IMR-90 (cell line): Measurements from ENCODE around the gene FCHO1. TPM values are rescaled to one million over a fixed set of nuclear protein-coding genes. Genes with fewer than 3 reads are reported as not detected.

Experiments used
- ATAC-seq: fragments of 200-7000 bp; cut with Tn5 transposase; 2 replicates; pipeline ENCODE4 v1.9.1; 2020; ENCODE audit warnings: low read depth, mild to moderate bottlenecking, moderate library complexity
- BruUV-seq: library from RNA; stranded (reverse); fragments of 400-500 nt; replicated peaks from 2 replicates; lab custom pipeline; 2021; lab: Mats Ljungman, UMichigan
- CTCF ChIA-PET: fragments of 300-600 bp; formaldehyde crosslinking; extraction: SDS; loops from one replicate; lab custom pipeline; 2021; ENCODE audit warnings: antibody characterized with exemption; lab: Yijun Ruan, JAX
- POLR2A ChIA-PET: fragments of 300-600 bp; sonication (Branson Sonifier 250); formaldehyde crosslinking; loops from one replicate; lab custom pipeline; 2022; ENCODE audit warnings: antibody characterized with exemption; ENCODE audit not compliant: unreplicated experiment; lab: Charles Lee
- DNase-seq: peaks from one replicate; pipeline ENCODE4 v3.0.0; 2013
- H2AFZ ChIP-seq: replicated peaks from 2 replicates; pipeline ENCODE3; 2013; ENCODE audit warnings: low read length, mild to moderate bottlenecking; ENCODE audit not compliant: poor library complexity
- H2AK5ac ChIP-seq: 2 replicates; pipeline ENCODE4 v1.6.1; 2013; ENCODE audit warnings: low read depth, low read length, inconsistent platforms
- H2AK9ac ChIP-seq: replicated peaks from 2 replicates; pipeline ENCODE3; 2013; ENCODE audit warnings: mild to moderate bottlenecking, low read depth, low read length, moderate library complexity; ENCODE audit not compliant: poor library complexity
- H2BK120ac ChIP-seq: 2 replicates; pipeline ENCODE4 v1.6.1; 2013; ENCODE audit warnings: low read depth, low read length, inconsistent platforms
- H2BK15ac ChIP-seq: 3 replicates; pipeline ENCODE4 v1.6.1; 2013; ENCODE audit warnings: low read depth, low read length, inconsistent platforms
- H2BK20ac ChIP-seq: 2 replicates; pipeline ENCODE4 v1.6.1; 2013; ENCODE audit warnings: low read depth, mild to moderate bottlenecking, inconsistent platforms, low read length, moderate library complexity
- H2BK5ac ChIP-seq: 2 replicates; pipeline ENCODE4 v1.6.1; 2013; ENCODE audit warnings: mild to moderate bottlenecking, low read depth, low read length, inconsistent platforms; ENCODE audit not compliant: poor library complexity, severe bottlenecking
- H3K14ac ChIP-seq: replicated peaks from 2 replicates; pipeline ENCODE4 v1.6.1; 2013; ENCODE audit warnings: low read depth, low read length, inconsistent platforms
- H3K18ac ChIP-seq: 2 replicates; pipeline ENCODE4 v1.6.1; 2013; ENCODE audit warnings: low read depth, low read length, control low read depth
- H3K23ac ChIP-seq: 2 replicates; pipeline ENCODE4 v1.6.1; 2013; ENCODE audit warnings: low read depth, low read length, inconsistent platforms
- H3K27ac ChIP-seq: 2 replicates; pipeline ENCODE4 v1.5.1; 2013; ENCODE audit warnings: mild to moderate bottlenecking, control low read depth, low read length; ENCODE audit not compliant: insufficient read depth
- H3K27me3 ChIP-seq: 2 replicates; pipeline ENCODE4 v1.6.1; 2013; ENCODE audit warnings: low read length; ENCODE audit not compliant: control insufficient read depth, insufficient read depth
- H3K36me3 ChIP-seq: 2 replicates; pipeline ENCODE4 v1.6.1; 2013; ENCODE audit warnings: low read length, mixed read lengths; ENCODE audit not compliant: control insufficient read depth, insufficient read depth
- H3K4ac ChIP-seq: 2 replicates; pipeline ENCODE4 v1.6.1; 2013; ENCODE audit warnings: low read depth, low read length, inconsistent platforms
- H3K4me1 ChIP-seq: 2 replicates; pipeline ENCODE4 v1.6.1; 2013; ENCODE audit warnings: low read length, mixed read lengths; ENCODE audit not compliant: control insufficient read depth, insufficient read depth
- H3K4me2 ChIP-seq: 2 replicates; pipeline ENCODE4 v1.6.1; 2013; ENCODE audit warnings: low read depth, mild to moderate bottlenecking, control low read depth, low read length, moderate library complexity
- H3K4me3 ChIP-seq: 2 replicates; pipeline ENCODE4 v1.5.1; 2013; ENCODE audit warnings: low read depth, mild to moderate bottlenecking, control low read depth, low read length, moderate library complexity; ENCODE audit not compliant: insufficient read depth
- H3K56ac ChIP-seq: 2 replicates; pipeline ENCODE4 v1.6.1; 2013; ENCODE audit warnings: low read length, inconsistent platforms; ENCODE audit not compliant: insufficient read depth; ENCODE audit errors: extremely low read depth
- H3K79me1 ChIP-seq, 2 experiments: 2 replicates each; pipeline ENCODE4 v1.6.1; 2013; ENCODE audit warnings: low read length in 2 of 2, inconsistent platforms in 1 of 2, low read depth in 1 of 2
- H3K9ac ChIP-seq: 2 replicates; pipeline ENCODE4 v1.6.1; 2013; ENCODE audit warnings: low read depth, low read length, control low read depth
- H3K9me1 ChIP-seq: 2 replicates; pipeline ENCODE4 v1.6.1; 2013; ENCODE audit warnings: low read length, inconsistent platforms; ENCODE audit not compliant: insufficient read depth
- H3K9me3 ChIP-seq: 2 replicates; pipeline ENCODE4 v1.6.1; 2013; ENCODE audit warnings: low read length; ENCODE audit not compliant: control insufficient read depth, insufficient read depth
- H4K20me1 ChIP-seq: 2 replicates; pipeline ENCODE4 v1.6.1; 2013; ENCODE audit warnings: low read length, inconsistent platforms; ENCODE audit not compliant: insufficient read depth
- H4K5ac ChIP-seq: 2 replicates; pipeline ENCODE4 v1.6.1; 2013; ENCODE audit warnings: mild to moderate bottlenecking, low read depth, low read length, control low read depth
- H4K8ac ChIP-seq, 2 experiments: 2 replicates each; pipeline ENCODE4 v1.6.1; 2013; ENCODE audit warnings: low read depth in 2 of 2, low read length in 2 of 2, control low read depth in 1 of 2, inconsistent platforms in 1 of 2
- H4K91ac ChIP-seq: 2 replicates; pipeline ENCODE4 v1.6.1; 2013; ENCODE audit warnings: low read depth, low read length, inconsistent platforms; ENCODE audit not compliant: insufficient read depth
- BHLHE40 ChIP-seq: fragments of 150-350 bp; IDR thresholded peaks from 2 replicates; pipeline ENCODE4 v1.6.1; 2016; ENCODE audit warnings: mild to moderate bottlenecking, low read depth, low read length
- CEBPB ChIP-seq: IDR thresholded peaks from 2 replicates; pipeline ENCODE4 v1.6.1; 2012; ENCODE audit warnings: low read depth, low read length, improper control_type of control experiment
- CHD1 ChIP-seq: IDR thresholded peaks from 2 replicates; pipeline ENCODE4 v1.6.1; 2012; ENCODE audit warnings: low read depth, low read length, improper control_type of control experiment
- FOS ChIP-seq: fragments of 150-350 bp; IDR thresholded peaks from 2 replicates; pipeline ENCODE4 v1.6.1; 2016; ENCODE audit warnings: low read depth, low read length
- MAFK ChIP-seq: IDR thresholded peaks from 2 replicates; pipeline ENCODE4 v1.6.1; 2012; ENCODE audit warnings: low read depth, low read length, improper control_type of control experiment
- MAZ ChIP-seq: IDR thresholded peaks from 2 replicates; pipeline ENCODE4 v1.6.1; 2012; ENCODE audit warnings: low read depth, mild to moderate bottlenecking, low read length, improper control_type of control experiment, moderate library complexity, borderline replicate concordance
- MXI1 ChIP-seq: IDR thresholded peaks from 2 replicates; pipeline ENCODE4 v1.6.1; 2012; ENCODE audit warnings: low read depth, mild to moderate bottlenecking, low read length, moderate library complexity, borderline replicate concordance
- NFE2L2 ChIP-seq: fragments of 150-350 bp; IDR thresholded peaks from 2 replicates; pipeline ENCODE4 v1.6.1; 2016; ENCODE audit warnings: low read depth, mild to moderate bottlenecking, low read length
- POLR2A ChIP-seq: IDR thresholded peaks from 2 replicates; pipeline ENCODE4 v1.6.1; 2012; ENCODE audit warnings: mild to moderate bottlenecking, low read depth, low read length
- RAD21 ChIP-seq: IDR thresholded peaks from 2 replicates; pipeline ENCODE4 v1.6.1; 2012; ENCODE audit warnings: low read length, improper control_type of control experiment
- RCOR1 ChIP-seq: IDR thresholded peaks from 2 replicates; pipeline ENCODE4 v1.6.1; 2012; ENCODE audit warnings: mild to moderate bottlenecking, low read length, improper control_type of control experiment; ENCODE audit not compliant: insufficient replicate concordance
- RFX5 ChIP-seq: IDR thresholded peaks from 2 replicates; pipeline ENCODE4 v1.8.0; 2012; ENCODE audit warnings: low read depth, mild to moderate bottlenecking, low read length, moderate library complexity
- SMC3 ChIP-seq: fragments of 150-350 bp; IDR thresholded peaks from 2 replicates; pipeline ENCODE4 v1.6.1; 2016; ENCODE audit warnings: low read depth, mild to moderate bottlenecking, antibody characterized with exemption, low read length, moderate library complexity
- WGBS, 2 experiments: methylation state at CpG; one replicate each; pipeline versions ENCODE4 v1.1.5 to v1.1.7; 2013; ENCODE audit warnings: missing lambda C conversion rate in 2 of 2; ENCODE audit not compliant: insufficient read length in 1 of 2; ENCODE audit errors: extremely low coverage in 2 of 2; 5-methylcytosine and 5-hydroxymethylcytosine counted together
- dilution Hi-C: fragments of 300-500 bp; cut with HindIII; formaldehyde crosslinking; loops from one replicate; pipeline ENCODE4 v1.14.3; 2018; ENCODE audit warnings: low sequenced_read_pairs; ENCODE audit not compliant: unreplicated experiment
- in situ Hi-C: fragments of 300-500 bp; cut with MboI; formaldehyde crosslinking; loops from 3 replicates; pipeline ENCODE4 v1.14.3; 2019; ENCODE audit warnings: low sequenced_read_pairs, inconsistent platforms, mixed read lengths
- intact Hi-C: fragments of 100-400 bp; cut with micrococcal nuclease; formaldehyde crosslinking; loops from 2 replicates; pipeline ENCODE4 v1.10.0; 2022
- polyA plus RNA-seq, 3 experiments: library from polyadenylated mRNA; depleted of rRNA; stranded (reverse); fragments of >200 nt; gene quantifications; 2 replicates each; pipeline ENCODE4 v1.2.3, GENCODE V29; 2012; ENCODE audit warnings: low replicate concordance in 1 of 3
- total RNA-seq: library from RNA; depleted of rRNA; stranded (reverse); fragments of >200 nt; gene quantifications from 2 replicates; pipeline ENCODE4 v1.2.3, GENCODE V29; 2012
- TF ChIP-seq, protein P1 (sequence below): fragments of 150-350 bp; IDR thresholded peaks from 2 replicates; pipeline ENCODE4 v1.6.1; 2017; ENCODE audit warnings: mild to moderate bottlenecking, antibody characterized with exemption, low read length, low read depth
- TF ChIP-seq, protein P2 (sequence below): conservative IDR thresholded peaks from 2 replicates; pipeline ENCODE4 v1.5.1; 2012; ENCODE audit warnings: mild to moderate bottlenecking, low read depth, low read length, improper control_type of control experiment
- TF ChIP-seq, protein P3 (sequence below): fragments of 150-350 bp; IDR thresholded peaks from 2 replicates; pipeline ENCODE4 v1.6.1; 2016; ENCODE audit warnings: low read depth, mild to moderate bottlenecking, low read length, moderate library complexity, borderline replicate concordance

Gene FCHO1
- total and polyA plus RNA-seq, 2 of the 4 experiments (the other 2 are of a cell fraction) = 0.18 to 1.0 TPM

DNA sequence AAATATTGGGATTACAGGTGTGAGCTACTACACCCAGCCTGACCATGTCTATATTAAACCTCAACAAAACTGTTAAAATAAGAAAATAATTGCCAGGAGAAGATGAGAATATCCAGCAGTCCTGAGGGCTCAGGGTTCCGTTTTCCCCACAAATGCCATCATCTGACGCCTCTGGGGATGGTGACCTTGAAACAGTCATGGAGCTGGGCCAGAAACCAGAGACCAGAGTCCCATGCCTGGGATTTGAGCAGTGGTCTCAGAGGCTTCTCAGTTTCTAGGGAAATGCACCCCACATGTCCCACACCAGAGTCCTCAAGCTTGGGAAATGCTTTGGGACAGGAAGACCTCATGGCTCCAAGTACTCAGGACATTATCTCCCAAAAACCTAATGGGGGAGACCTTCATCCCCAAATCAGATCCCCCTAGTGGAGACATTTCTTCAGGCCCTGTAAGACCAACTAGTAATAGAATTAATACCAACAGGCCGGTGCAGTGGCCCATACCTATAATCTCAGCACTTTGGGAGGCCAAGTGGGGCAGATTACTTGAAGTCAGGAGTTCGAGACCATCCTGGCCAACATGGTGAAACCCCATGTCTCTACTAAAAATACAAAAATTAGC is 34.9 kb upstream of the FCHO1 start:
- H2BK15ac ChIP-seq = no peak overlapping the region; the same call in 2 of the 3 replicates
- no peak overlapping the region for H2BK120ac ChIP-seq
- no peak overlapping the region for H3K4me2 ChIP-seq
- peaks cover 0 to 23% of the 10 kb centered on the region in 2 experiments for H3K79me1 ChIP-seq
- peak overlapping the region in 1 of 2 experiments; percentile 47; a peak in 1 of 4 replicates for H4K8ac ChIP-seq
- peaks cover 11% of the 10 kb centered on the region for H3K4me1 ChIP-seq
- H4K5ac ChIP-seq = no peak overlapping the region
- no peak overlapping the region for H3K4me3 ChIP-seq
- ChIA-PET CTCF (interaction anchor here (0.9 kb wide), 1 partner anchor 51 kb away, joined by 3 read pairs; no protein-coding TSS in a partner anchor), POLR2A (no interaction called here)
- H3K4ac ChIP-seq = no peak overlapping the region
- H3K14ac ChIP-seq = no peak overlapping the region
- H2AK9ac ChIP-seq = no peak overlapping the region
- ATAC-seq = no peak
- no peak overlapping the region for H3K23ac ChIP-seq
- H3K56ac ChIP-seq = no peak overlapping the region
- no peak overlapping the region for H3K9ac ChIP-seq
- dilution Hi-C loops (no loop called here), intact Hi-C loops (no loop called here), in situ Hi-C loops (no loop called here)
- peak overlapping the region; percentile 34; the same call in 1 of the 2 replicates for H2BK20ac ChIP-seq
- no peaks in the 10 kb centered on the region for H3K9me3 ChIP-seq
- no peak for DNase-seq
- peaks cover 16% of the 10 kb centered on the region for H3K9me1 ChIP-seq
- peaks cover 15% of the 10 kb centered on the region for H4K20me1 ChIP-seq
- no peak overlapping the region for H3K18ac ChIP-seq
- H3K27me3 ChIP-seq = no peaks in the 10 kb centered on the region
- no peak overlapping the region for H4K91ac ChIP-seq
- no peak overlapping the region; the same call in 1 of the 2 replicates for H2AK5ac ChIP-seq
- no peak overlapping the region for H3K27ac ChIP-seq
- H2BK5ac ChIP-seq = no peak overlapping the region
- TF ChIP-seq FOS (no peak), RFX5 (no peak), SMC3 (no peak), MAZ (no peak), POLR2A (no peak), RCOR1 (no peak), MAFK (no peak), CHD1 (no peak), BHLHE40 (no peak), NFE2L2 (no peak), CEBPB (no peak), MXI1 (no peak), RAD21 (no peak)
- TF ChIP-seq, protein P1, sequence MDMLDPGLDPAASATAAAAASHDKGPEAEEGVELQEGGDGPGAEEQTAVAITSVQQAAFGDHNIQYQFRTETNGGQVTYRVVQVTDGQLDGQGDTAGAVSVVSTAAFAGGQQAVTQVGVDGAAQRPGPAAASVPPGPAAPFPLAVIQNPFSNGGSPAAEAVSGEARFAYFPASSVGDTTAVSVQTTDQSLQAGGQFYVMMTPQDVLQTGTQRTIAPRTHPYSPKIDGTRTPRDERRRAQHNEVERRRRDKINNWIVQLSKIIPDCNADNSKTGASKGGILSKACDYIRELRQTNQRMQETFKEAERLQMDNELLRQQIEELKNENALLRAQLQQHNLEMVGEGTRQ = no peak
- TF ChIP-seq, protein P2, sequence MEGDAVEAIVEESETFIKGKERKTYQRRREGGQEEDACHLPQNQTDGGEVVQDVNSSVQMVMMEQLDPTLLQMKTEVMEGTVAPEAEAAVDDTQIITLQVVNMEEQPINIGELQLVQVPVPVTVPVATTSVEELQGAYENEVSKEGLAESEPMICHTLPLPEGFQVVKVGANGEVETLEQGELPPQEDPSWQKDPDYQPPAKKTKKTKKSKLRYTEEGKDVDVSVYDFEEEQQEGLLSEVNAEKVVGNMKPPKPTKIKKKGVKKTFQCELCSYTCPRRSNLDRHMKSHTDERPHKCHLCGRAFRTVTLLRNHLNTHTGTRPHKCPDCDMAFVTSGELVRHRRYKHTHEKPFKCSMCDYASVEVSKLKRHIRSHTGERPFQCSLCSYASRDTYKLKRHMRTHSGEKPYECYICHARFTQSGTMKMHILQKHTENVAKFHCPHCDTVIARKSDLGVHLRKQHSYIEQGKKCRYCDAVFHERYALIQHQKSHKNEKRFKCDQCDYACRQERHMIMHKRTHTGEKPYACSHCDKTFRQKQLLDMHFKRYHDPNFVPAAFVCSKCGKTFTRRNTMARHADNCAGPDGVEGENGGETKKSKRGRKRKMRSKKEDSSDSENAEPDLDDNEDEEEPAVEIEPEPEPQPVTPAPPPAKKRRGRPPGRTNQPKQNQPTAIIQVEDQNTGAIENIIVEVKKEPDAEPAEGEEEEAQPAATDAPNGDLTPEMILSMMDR = no peak
- TF ChIP-seq, protein P3, sequence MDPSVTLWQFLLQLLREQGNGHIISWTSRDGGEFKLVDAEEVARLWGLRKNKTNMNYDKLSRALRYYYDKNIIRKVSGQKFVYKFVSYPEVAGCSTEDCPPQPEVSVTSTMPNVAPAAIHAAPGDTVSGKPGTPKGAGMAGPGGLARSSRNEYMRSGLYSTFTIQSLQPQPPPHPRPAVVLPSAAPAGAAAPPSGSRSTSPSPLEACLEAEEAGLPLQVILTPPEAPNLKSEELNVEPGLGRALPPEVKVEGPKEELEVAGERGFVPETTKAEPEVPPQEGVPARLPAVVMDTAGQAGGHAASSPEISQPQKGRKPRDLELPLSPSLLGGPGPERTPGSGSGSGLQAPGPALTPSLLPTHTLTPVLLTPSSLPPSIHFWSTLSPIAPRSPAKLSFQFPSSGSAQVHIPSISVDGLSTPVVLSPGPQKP = no peak
- no CpG with 5 or more reads among the region's 4 CpGs for WGBS, 2 experiments
- 0 out of 2 replicates have a peak, but pooled peaks cover 1% of the 10 kb centered on the region for H3K36me3 ChIP-seq
- BruUV-seq = no TSS peak
- H2AFZ ChIP-seq = no peak overlapping the region
